DND-41 (cell line): ENCODE measurements around the gene C8B.

ENCODE experiments used
- ATAC-seq: fragments of 200-7000 bp; cut with Tn5 transposase; 3 replicates; pipeline ENCODE4 v1.9.1; 2021; ENCODE audit warnings: low read depth; ENCODE audit not compliant: insufficient read depth
- DNase-seq: peaks from one replicate; pipeline ENCODE4 v3.0.0-alpha.2; 2020
- H2AFZ ChIP-seq: 2 replicates; pipeline ENCODE4 v1.6.0; 2012; ENCODE audit warnings: low read depth, low read length
- H3K27ac ChIP-seq: 2 replicates; pipeline ENCODE4 v1.5.1; 2012; ENCODE audit warnings: low read length, inconsistent platforms
- H3K27me3 ChIP-seq: fragments of 200-600 bp; sonication (generic); 2 replicates; pipeline ENCODE4 v1.6.0; 2012; ENCODE audit warnings: low read length, mild to moderate bottlenecking, inconsistent platforms; ENCODE audit not compliant: insufficient read depth, poor library complexity
- H3K36me3 ChIP-seq: 2 replicates; pipeline ENCODE4 v1.5.1; 2012; ENCODE audit warnings: low read length, inconsistent platforms; ENCODE audit not compliant: insufficient read depth
- H3K4me1 ChIP-seq: 2 replicates; pipeline ENCODE4 v1.5.1; 2012; ENCODE audit warnings: mild to moderate bottlenecking, low read length; ENCODE audit not compliant: insufficient read depth
- H3K4me2 ChIP-seq: 2 replicates; pipeline ENCODE4 v1.6.0; 2012; ENCODE audit warnings: mild to moderate bottlenecking, moderate library complexity, low read length, inconsistent platforms; ENCODE audit not compliant: insufficient read depth
- H3K4me3 ChIP-seq, 2 experiments: fragments of 200-600 bp in 1 of 2; shearing (Covaris generic) in 1 of 2; 2 replicates each; pipeline ENCODE4 v1.5.1; 2012 to 2016; ENCODE audit warnings: inconsistent platforms in 2 of 2, low read length in 2 of 2, mild to moderate bottlenecking in 2 of 2, low read depth in 1 of 2, moderate library complexity in 1 of 2
- H3K79me2 ChIP-seq: 2 replicates; pipeline ENCODE4 v1.6.0; 2012; ENCODE audit warnings: low read length, inconsistent platforms; ENCODE audit not compliant: insufficient read depth
- H3K9ac ChIP-seq: 2 replicates; pipeline ENCODE4 v1.6.0; 2012; ENCODE audit warnings: low read depth, mild to moderate bottlenecking, inconsistent platforms, low read length, moderate library complexity
- H3K9me3 ChIP-seq: 2 replicates; pipeline ENCODE4 v1.5.1; 2012; ENCODE audit warnings: low read length, moderate library complexity, mild to moderate bottlenecking, inconsistent platforms; ENCODE audit not compliant: insufficient read depth, severe bottlenecking
- H4K20me1 ChIP-seq: 2 replicates; pipeline ENCODE4 v1.6.0; 2012; ENCODE audit warnings: low read length; ENCODE audit not compliant: insufficient read depth
- CTCF ChIP-seq: IDR thresholded peaks from 2 replicates; pipeline ENCODE4 v1.5.1; 2012; ENCODE audit warnings: borderline replicate concordance, low read length, moderate library complexity, mild to moderate bottlenecking; ENCODE audit not compliant: poor library complexity, severe bottlenecking; ENCODE audit errors: extremely low read depth
- EZH2 ChIP-seq: IDR thresholded peaks from 3 replicates; pipeline ENCODE4 v1.6.1; 2012; ENCODE audit warnings: borderline replicate concordance, low read depth, mild to moderate bottlenecking, moderate library complexity, low read length, inconsistent platforms; ENCODE audit not compliant: severe bottlenecking

C8B gene

GRCh38 chr1:56972976-56973375, 7.2 kb upstream of the C8B start:
- H3K9ac ChIP-seq = no peak overlapping the region
- H3K27me3 ChIP-seq = peaks cover 6% of the 10 kb centered on the region
- no peak overlapping the region for H2AFZ ChIP-seq
- no peak for DNase-seq
- H3K36me3 ChIP-seq = no peaks in the 10 kb centered on the region
- H3K27ac ChIP-seq = no peak overlapping the region
- H3K9me3 ChIP-seq = no peaks in the 10 kb centered on the region
- H4K20me1 ChIP-seq = no peaks in the 10 kb centered on the region
- H3K4me3 ChIP-seq = no peak overlapping the region
- no peak for ATAC-seq
- H3K4me2 ChIP-seq = no peak overlapping the region
- H3K79me2 ChIP-seq = no peaks in the 10 kb centered on the region
- H3K4me1 ChIP-seq = no peaks in the 10 kb centered on the region
- TF ChIP-seq CTCF (no peak), EZH2 (no peak)

DNA sequence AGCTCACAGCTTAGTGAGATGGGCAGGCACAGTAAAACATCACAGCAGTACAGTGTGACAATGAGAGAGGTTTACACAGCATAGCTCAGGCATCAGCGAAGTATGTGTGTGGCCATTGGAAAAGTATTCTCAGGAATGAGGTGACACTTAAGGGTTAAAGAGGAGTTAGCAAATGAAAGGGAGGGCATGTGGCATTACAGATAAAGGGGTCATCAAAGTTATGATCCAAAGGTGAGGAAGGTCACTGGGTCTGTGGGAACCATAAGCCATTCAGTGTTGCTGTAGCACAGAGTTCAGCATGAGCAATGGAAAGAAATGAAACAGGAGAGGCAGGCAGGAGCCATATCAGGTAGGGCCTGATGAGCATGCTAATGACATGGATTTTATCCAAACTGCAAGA, 4.5 kb upstream of the C8B start:
- Histone ChIP-seq H4K20me1 (no peaks in the 10 kb centered on the region), H3K27me3 (peaks cover 6% of the 10 kb centered on the region), H2AFZ (no peak overlapping the region), H3K79me2 (no peaks in the 10 kb centered on the region), H3K27ac (no peak overlapping the region), H3K9ac (no peak overlapping the region), H3K4me1 (no peaks in the 10 kb centered on the region), H3K4me3 (no peak overlapping the region), H3K4me2 (no peak overlapping the region), H3K36me3 (no peaks in the 10 kb centered on the region), H3K9me3 (no peaks in the 10 kb centered on the region)
- TF ChIP-seq CTCF (no peak), EZH2 (no peak)
- no peak for DNase-seq
- ATAC-seq = no peak

- Histone ChIP-seq H3K27me3 (peaks cover 6% of the 10 kb centered on the region), H3K4me1 (no peaks in the 10 kb centered on the region), H2AFZ (no peak overlapping the region), H3K9me3 (no peaks in the 10 kb centered on the region), H4K20me1 (no peaks in the 10 kb centered on the region), H3K9ac (no peak overlapping the region), H3K4me3 (no peak overlapping the region), H3K36me3 (no peaks in the 10 kb centered on the region), H3K4me2 (no peak overlapping the region), H3K27ac (no peak overlapping the region), H3K79me2 (no peaks in the 10 kb centered on the region)
- DNase-seq = no peak
- no peak for ATAC-seq
- TF ChIP-seq EZH2 (no peak), CTCF (no peak)
Measured at GRCh38 chr1:56968878-56969495, 3.2 kb upstream of the C8B start.
